SK-MEL-5 (cell line): ENCODE measurements around the gene PRDX2. TPM values are rescaled to one million over a fixed set of nuclear protein-coding genes. Genes with fewer than 3 reads are reported as not detected.
"Not testable (repeated sequence)": the region's sequence is repeated elsewhere in the genome, so short reads cannot be mapped to it uniquely, and the experiment has no call there.

ENCODE experiments used
- DNase-seq: peaks from one replicate; pipeline ENCODE4 v3.0.0-alpha.2; 2016; ENCODE audit warnings: low read depth, low spot score
- in situ Hi-C: cut with HindIII; loops from 2 replicates; pipeline ENCODE4 v1.10.0; 2016; ENCODE audit warnings: low sequenced_read_pairs, high pct_unique_total_duplicates, low pct_unique_long_range_greater_than_20kb
- total RNA-seq: library from RNA; depleted of rRNA; stranded (reverse); fragments of >200 nt; shearing (Covaris generic); gene quantifications from 2 replicates; pipeline ENCODE4 v1.2.3, GENCODE V29; 2014

Gene PRDX2
- total RNA-seq, 1 experiment from 2014 or later, result not detected

DNA sequence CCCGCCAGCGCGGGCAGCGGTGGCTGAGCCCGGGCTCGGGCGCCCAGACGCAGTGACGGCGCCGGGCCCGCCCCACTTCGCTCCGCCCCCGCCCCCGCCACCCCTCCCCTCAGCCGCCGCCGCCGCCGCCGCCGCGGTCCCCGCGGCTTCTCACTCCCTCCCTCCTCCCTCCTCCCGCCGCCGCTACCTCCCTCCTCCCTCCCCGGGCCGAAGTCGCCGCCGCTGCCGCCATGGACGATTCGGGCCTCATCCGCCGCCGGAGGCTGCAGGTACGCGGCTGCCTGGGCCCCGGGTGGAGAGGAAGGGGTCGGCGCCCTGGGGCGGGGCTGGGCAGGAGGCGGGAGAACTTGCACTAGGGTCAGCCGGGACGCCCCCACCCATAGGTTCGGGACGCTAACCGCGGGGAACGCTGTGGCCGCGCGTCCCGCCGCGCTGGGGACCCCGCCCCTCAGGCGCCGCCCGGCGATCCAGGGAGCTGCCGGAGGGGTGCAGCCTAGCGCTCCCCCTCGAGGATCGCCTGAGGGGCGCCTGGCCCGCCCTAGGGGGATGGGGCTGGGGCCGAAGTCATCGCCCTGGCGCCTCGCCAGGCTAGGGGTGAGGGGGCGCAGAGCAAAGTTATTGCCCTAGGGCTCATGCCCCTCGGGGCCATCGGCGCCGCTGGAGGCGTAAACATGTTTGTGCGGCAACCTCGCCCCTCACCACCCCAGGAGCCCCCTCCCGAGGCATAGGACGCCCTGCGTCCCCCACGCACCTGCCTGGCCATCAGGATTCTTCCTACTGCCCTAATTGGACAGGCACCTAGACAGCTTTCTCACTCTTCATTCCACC, 32.4 kb upstream of the PRDX2 start:
- in situ Hi-C loops, result no loop called here
- DNase-seq, result peak; percentile 52

- no peak for DNase-seq
- in situ Hi-C loops, result no loop called here
Measured at GRCh38 chr19:12833418-12833737, 31.8 kb upstream of the PRDX2 start.

GRCh38 chr19:12828494-12828893, 26.9 kb upstream of the PRDX2 start:
- in situ Hi-C loops, result no loop called here

DNA sequence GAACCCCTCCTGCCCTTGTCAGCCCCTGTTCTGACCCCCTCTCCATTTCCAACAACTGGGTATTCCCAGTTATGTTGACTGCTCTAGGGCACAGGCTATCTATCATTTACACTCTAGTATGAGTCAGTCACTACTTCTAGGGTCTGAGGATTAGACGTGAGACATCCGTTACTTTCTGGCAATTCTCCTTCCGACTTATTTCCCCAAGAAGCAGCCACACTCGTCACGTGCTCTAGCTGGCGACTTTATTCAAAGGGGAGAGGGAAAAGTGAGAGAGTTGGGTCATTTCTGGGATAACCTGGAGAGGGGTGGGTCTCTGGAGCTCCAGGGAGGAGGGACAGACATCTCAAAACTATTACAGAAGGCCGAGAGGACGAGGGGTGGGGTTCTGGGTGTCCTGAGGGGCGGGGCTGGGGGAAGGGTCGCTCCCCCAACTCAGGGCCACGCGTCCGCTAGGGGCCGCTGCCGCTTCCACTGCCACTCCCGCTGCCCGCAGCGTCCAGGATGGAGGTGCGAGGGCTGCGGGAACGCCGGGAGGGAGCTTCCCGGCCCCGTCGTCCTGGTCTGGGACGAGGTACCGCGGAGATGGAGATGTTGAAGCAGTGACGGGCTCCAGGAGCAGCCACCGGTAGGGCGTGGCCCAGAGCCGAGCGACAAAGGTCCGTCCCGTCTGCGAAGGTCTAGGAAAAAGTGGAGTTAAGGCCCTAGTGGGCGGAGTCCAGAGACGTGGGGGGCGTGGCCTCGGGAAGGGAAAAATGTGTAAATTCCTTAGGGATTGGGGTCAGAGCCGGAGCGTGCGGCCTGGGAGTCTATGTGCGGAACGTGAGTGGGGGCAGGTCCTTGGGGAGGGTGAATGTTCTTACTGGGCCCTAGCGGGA, 23.9 kb upstream of the PRDX2 start:
- in situ Hi-C loops, result no loop called here
- DNase-seq, result peak; percentile 65

More at GRCh38 chr19:12828494-12828893, 26.9 kb upstream of the PRDX2 start:
- peak; percentile 62 for DNase-seq

GRCh38 chr19:12821761-12822160, 20.2 kb upstream of the PRDX2 start:
- DNase-seq, result no peak

GRCh38 chr19:12817810-12818209, 16.2 kb upstream of the PRDX2 start:
- in situ Hi-C loops, DNase-seq: not testable (repeated sequence)

More at GRCh38 chr19:12821761-12822160, 20.2 kb upstream of the PRDX2 start:
- in situ Hi-C loops, result no loop called here

DNA sequence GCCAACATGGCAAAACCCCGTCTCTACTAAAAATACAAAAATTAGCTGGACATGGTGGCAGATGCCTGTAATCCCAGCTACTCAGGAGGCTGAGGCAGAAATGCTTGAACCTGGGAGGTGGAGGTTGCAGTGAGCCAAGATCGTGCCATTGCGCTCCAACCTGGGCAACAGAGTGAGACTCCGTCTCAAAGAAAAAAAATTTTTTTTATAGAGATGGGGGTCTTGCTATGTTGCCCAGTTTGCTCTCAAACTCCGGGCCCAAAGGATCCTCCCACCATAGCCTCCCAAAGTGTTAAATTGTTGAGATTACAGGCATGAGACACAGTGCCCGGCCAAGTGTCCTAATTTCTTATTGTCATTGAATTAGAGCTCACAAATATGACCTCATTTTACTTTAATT, 15.6 kb upstream of the PRDX2 start:
- DNase-seq, in situ Hi-C loops: not testable (repeated sequence)

GRCh38 chr19:12815088-12815487, 13.5 kb upstream of the PRDX2 start:
- DNase-seq, result no peak
- in situ Hi-C loops, result no loop called here

- in situ Hi-C loops, result no loop called here
- DNase-seq, result peak; percentile 87
Measured at GRCh38 chr19:12806242-12807081, 4.9 kb upstream of the PRDX2 start, which contains the start of gene RNASEH2A. TSS of gene RNASEH2A (plus strand) at chr19:12806584. CDS start at chr19:12806674, 90 bp downstream.

DNA sequence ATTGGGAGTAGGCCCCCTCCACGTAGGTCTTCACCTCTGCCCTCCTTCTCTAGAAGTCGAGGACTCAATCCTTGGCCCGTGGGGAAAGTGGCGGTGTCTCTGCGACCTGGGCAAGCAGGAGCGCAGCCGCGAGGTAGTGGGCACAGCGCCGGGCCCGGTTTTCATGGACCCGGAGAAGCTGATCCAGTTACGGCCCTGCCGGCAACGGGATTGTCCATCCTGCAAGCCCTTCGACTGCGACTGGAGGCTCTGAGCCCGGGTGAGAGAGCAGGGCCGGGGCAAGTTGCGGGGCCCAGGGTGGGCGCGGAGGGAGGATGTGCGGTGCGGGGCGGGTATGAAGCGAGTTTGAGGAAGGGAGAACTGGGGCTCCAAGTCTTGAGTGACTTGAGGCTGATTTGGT, 2.5 kb upstream of the PRDX2 start:
- in situ Hi-C loops, result no loop called here
- no peak for DNase-seq

DNA sequence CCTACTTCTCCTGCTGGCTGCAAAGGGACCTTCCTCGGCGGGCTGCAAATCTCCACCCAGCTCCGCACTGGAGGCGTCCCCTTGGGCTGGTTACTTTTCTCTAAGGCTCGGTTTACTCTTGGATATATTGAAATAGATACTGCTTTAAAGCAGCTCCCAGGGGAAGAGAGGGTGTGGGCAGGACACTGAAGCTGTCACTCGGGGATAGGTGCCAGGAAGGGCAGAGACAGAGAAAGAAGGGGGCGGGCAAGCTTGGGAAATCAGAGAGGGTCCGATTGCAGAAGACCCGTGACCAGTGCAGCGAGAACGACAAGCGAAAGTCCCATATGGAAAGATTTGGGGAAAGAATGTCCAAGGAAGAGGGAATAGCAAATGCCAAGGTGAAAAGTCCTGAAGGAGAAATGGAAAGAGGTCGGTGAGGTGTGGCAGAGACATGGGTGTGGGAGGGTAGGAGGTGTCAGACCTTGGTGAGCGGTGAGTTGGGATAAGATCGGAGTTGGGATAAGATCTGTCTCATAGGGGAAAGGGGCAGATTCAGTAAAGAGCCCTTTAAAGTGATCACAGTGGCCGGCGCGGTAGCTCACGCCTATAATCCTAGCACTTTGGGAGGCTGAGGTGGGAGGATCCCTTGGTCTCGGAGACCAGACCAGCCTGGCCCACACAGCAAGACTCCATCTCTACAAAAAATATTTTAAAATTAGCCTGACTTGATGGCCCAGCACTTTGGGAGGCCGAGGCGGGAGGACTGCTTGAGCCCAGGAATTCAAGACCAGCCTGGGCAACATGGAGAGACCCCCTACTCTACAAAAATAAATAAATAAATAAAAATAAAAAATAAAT, 887 bp upstream of the PRDX2 start:
- in situ Hi-C loops, result no loop called here

GRCh38 chr19:12800923-12801465, 606 bp downstream of the PRDX2 start:
- in situ Hi-C loops, result no loop called here
- no peak for DNase-seq

More for the DNA sequence above, 887 bp upstream of the PRDX2 start:
- no peak for DNase-seq

DNA sequence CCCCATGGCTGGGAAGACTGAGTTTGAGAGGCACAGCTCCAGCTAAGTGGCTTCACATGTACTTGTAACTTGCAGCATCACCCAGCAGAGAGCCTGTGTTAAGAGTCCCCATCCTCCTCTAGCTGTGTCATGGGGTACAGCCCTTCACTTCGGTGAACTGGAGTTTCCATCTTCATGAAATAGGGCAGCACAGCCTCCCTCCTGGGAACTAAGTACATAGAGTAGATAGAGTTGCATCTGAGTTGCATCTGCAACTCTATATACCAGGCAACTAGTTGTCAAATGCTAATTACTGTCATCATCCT, 1.2 kb downstream of the PRDX2 start:
- no peak for DNase-seq
- in situ Hi-C loops, result no loop called here

DNA sequence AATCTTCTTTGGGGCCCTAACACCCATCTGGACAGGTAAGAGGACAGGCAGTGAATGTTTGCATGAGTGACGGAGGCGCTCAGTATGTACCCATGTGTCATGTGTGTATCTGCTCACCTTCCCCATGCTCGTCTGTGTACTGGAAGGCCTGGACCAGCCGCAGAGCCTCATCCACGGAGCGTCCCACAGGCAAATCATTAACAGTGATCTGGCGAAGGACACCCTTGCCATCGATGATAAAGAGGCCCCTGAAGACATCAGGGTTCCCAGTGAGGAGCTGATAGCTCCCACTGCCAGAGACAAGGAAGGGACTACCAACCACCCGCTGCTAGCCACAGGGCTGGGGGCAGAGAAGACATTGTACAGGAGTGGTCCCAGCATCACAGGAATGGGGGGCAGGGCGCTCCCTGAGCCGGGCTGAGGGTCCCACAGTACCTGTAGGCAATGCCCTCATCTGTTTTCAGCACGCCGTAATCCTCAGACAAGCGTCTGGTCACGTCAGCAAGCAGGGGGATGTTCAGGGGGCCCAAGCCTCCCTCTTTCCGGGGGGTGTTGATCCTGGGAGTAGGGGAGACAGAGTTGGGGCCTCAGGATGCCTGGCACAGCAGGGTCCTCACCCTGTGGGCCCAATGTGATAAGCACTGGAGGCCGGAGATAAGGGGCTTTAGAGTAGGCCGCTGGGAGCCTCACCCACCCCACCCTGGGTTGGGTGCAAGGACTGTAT, 1.7 kb downstream of the PRDX2 start:
- no peak for DNase-seq
- in situ Hi-C loops, result no loop called here

DNA sequence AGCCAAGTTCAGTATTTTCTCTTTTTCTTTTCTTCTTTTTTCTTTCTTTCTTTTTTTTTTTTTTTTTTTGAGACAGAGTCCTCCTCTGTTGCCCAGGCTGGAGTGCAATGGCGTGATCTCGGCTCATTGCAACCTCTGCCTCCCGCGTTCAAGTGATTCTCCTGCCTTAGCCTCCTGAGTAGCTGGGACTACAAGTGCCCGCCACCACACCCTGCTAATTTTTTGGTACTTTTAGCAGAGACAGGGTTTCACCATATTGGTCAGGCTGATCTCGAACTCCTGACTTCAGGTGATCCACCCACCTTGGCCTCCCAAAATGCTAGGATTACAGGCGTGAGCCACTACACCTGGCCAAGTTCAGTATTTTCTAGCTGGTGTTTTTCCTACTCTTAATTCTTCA, 4.0 kb downstream of the PRDX2 start:
- in situ Hi-C loops, DNase-seq: not testable (repeated sequence)

GRCh38 chr19:12797141-12797587, 4.4 kb downstream of the PRDX2 start:
- in situ Hi-C loops, result no loop called here
- DNase-seq, result no peak
